ENCODE data around the gene GNB3.
"Not testable (repeated sequence)": the region's sequence is repeated elsewhere in the genome, so short reads cannot be mapped to it uniquely, and the experiment has no call there.

Gene GNB3

DNA sequence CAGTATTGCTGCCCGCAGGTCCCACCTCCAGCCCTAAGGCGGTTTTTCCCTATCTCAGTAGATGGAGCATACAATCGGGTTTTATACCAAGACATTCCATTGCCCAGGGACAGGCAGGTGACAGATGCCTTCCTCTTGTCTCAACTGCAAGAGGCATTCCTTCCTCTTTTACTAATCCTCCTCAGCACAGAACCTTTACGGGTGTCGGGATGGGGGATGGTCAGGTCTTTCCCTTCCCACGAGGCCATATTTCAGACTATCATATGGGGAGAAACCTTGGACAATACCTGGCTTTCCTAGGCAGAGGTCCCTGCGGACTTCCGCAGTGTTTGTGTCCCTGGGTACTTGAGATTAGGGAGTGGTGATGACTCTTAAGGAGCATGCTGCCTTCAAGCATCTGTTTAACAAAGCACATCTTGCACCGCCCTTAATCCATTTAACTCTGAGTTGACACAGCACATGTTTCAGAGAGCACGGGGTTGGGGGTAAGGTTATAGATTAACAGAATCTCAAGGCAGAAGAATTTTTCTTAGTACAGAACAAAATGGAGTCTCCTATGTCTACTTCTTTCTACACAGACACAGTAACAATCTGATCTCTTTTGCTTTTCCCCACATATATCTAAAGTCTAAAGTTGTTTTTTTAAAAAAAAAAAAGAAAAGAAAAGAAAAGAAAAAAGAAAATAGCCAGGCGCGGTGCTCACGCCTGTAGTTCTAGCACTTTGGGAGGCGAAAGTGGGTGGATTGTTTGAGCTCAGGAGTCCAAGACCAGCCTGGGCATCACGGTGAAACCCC, 45.7 kb downstream of the GNB3 start:
- not testable (repeated sequence) for DNase-seq

GRCh38 chr12:6887460-6887859, 46.7 kb downstream of the GNB3 start:
- DNase-seq: no peak

DNA sequence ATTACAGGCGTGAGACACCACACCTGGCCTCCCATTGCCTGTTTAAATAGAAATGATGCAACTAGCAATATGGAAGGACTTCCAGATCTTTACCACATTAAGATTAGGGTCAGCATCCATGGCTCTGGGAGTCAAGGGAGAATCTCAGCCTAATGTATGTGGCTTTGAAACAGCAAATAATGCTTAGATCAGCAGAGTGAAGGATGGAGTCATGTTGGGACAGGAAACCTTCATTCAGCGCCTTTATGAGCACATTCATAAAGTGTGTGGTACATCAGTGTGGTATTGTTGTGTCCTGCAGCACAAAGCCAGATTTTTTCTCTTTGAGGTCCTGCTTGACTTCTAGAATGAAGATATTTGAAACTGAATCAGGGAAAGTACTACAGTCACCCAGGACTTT, 47.6 kb downstream of the GNB3 start:
- DNase-seq: no peak

- DNase-seq: not testable (repeated sequence)
Measured at GRCh38 chr12:6888794-6889193, 48.1 kb downstream of the GNB3 start.

DNA sequence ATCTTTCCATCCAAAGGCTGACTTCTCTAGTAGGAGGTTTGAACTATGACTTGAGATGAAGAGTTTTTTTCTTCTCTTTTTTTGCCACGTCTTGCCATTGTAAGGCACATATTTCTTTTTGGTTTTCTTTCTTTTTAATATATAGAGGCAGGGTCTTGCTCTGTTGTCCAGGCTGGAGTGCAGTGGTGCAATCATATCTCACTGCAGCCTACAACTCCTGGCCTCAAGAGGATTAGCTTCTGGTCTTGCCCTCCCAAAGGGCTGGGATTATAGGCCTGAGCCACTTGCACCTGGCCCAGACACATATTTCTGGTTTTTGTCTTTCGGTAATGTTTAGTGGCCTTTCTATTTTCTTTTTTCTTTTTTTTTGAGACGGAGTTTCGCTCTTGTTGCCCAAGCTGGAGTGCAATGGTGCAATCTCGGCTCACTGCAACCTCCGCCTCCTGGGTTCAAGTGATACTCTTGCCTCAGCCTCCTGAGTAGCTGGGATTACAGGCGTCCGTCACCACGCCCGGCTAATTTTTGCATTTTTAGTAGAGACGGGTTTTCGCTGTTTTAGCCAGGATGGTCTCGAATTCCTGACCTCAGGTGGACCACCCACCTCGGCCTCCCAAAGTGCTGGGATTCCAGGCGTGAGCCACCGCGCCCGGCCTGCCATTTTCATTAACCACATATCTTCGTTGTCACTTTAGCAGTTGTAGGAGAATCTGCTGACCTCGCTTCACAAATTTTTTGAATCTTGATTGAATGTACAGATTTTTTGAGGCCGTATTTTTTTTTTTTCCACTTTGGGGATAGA, 49.2 kb downstream of the GNB3 start:
- DNase-seq: not testable (repeated sequence)

GRCh38 chr12:6890789-6891645, 50.3 kb downstream of the GNB3 start:
- peak; percentile 95 to 98 for DNase-seq

DNA sequence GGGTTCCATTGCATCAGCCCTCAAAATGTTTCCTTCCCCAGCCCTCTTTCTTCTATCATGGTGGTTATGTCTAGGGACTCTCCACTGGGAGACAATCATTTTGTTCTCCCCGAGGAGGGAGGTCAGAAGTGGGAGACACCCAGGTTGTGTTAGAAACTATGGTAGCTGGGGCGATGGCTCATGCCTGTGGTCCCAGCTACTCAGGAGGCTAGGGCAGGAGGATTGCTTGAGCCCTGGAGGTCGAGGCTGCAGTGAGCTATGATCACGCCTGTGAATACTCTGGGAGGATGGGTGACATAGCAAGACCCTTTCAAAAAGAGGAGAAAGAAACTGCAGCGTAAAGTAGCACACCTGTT, 50.9 kb downstream of the GNB3 start:
- no peak for DNase-seq

DNA sequence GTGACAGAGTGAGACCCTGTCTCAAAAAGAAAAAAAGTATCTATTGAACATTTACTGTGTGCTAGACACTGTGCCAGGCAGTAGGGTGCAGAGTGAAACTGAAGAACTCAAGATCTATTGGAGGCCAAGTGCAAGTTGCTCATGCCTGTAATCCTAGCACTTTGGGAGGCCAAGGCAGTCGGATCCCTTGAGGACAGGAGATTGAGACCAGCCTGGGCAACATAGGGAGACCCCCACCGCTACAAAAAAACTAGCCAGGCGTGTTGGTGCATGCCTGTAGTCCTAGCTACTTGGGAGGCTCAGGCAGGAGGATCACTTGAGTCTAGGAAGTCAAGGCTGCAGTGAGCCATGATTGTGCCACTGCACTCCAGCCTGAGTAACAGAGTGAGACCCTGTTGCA, 52.0 kb downstream of the GNB3 start:
- DNase-seq: not testable (repeated sequence)

DNA sequence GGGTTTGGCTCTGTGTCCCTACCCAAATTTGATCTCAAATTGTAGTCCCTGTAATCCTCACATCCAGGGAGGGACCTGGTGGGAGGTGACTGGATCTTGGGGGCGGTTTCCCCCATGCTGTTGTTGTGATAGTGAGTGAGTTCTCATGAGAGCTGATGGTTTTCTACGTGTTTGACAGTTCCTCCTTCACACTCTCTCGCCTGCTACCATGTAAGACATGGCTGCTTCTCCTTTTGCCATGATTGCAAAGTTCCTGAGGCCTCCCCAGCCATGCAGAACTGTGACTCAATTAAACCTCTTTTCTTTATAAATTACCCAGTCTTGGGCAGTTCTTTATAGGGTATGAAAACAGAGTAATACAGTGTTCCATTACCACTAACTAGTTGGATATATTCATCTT, 53.6 kb downstream of the GNB3 start:
- no peak for DNase-seq

Data from NCI-H2081 (cell line).